ENCODE measurements around the gene TMC8. TPM values are rescaled to one million over a fixed set of nuclear protein-coding genes. Genes with fewer than 3 reads are reported as not detected.

The TMC8 gene
- total RNA-seq, 6 experiments from 2014 or later: not detected

DNA sequence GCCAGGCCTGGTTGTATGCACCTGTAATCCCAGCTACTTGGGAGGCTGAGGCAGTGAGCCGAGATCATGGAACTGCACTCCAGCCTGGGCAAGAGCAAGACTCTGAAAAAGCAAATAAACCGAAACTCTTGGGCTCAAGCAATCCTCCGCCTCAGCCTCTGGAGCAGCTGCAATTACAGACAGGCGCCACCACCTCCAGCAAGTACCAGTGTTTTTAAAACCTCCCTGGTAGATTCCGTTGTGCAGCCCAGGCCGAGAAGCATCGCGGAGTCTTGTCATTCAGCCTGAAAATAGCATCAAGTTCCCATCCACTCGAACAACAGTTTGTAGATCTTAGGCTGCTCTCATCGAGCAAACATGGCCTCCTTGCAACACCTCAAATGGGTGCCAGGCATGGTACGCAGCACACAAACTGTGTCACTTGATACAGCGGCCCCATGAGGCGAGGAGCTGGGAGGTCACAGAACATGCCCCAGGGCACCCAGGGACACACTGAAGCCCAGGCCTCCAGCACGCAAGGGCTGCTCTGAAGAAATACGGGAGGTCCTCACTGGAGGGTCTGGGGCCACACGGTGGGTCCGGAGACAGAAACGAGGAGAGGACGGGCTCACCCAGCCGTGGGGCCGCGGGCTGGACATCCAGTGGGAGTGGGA lies 20.1 kb upstream of the TMC8 start:
- no peak for DNase-seq
- Mint-ChIP-seq H3K9me3 (no peaks in the 10 kb centered on the region), H3K4me1 (ENCODE audit: low read depth) (peaks cover 17% of the 10 kb centered on the region), H3K4me3 (no peak overlapping the region), H3K27ac (no peak overlapping the region), H3K27me3 (ENCODE audit: insufficient read depth) (peaks cover 6% of the 10 kb centered on the region), H3K36me3 (ENCODE audit: low read depth) (no peaks in the 10 kb centered on the region)
- TF ChIP-seq, protein P1, sequence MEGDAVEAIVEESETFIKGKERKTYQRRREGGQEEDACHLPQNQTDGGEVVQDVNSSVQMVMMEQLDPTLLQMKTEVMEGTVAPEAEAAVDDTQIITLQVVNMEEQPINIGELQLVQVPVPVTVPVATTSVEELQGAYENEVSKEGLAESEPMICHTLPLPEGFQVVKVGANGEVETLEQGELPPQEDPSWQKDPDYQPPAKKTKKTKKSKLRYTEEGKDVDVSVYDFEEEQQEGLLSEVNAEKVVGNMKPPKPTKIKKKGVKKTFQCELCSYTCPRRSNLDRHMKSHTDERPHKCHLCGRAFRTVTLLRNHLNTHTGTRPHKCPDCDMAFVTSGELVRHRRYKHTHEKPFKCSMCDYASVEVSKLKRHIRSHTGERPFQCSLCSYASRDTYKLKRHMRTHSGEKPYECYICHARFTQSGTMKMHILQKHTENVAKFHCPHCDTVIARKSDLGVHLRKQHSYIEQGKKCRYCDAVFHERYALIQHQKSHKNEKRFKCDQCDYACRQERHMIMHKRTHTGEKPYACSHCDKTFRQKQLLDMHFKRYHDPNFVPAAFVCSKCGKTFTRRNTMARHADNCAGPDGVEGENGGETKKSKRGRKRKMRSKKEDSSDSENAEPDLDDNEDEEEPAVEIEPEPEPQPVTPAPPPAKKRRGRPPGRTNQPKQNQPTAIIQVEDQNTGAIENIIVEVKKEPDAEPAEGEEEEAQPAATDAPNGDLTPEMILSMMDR (IDR thresholded peaks at IDR 0.05): no peak

- DNase-seq: no peak
- no peak overlapping the region for H3K27ac Mint-ChIP-seq
Measured at GRCh38 chr17:78111016-78111726, 19.4 kb upstream of the TMC8 start.

GRCh38 chr17:78111727-78112517 lies 18.6 kb upstream of the TMC8 start:
- no peak for DNase-seq
- Mint-ChIP-seq H3K4me1 (ENCODE audit: low read depth) (peaks cover 17% of the 10 kb centered on the region), H3K27me3 (ENCODE audit: insufficient read depth) (peaks cover 6% of the 10 kb centered on the region), H3K27ac (no peak overlapping the region), H3K4me3 (no peak overlapping the region), H3K36me3 (ENCODE audit: low read depth) (no peaks in the 10 kb centered on the region), H3K9me3 (no peaks in the 10 kb centered on the region)
- TF ChIP-seq, protein P1 (IDR thresholded peaks at IDR 0.05): no peak

More at GRCh38 chr17:78111016-78111726, 19.4 kb upstream of the TMC8 start:
- Mint-ChIP-seq H3K4me3 (no peak overlapping the region), H3K27me3 (ENCODE audit: insufficient read depth) (peaks cover 6% of the 10 kb centered on the region), H3K4me1 (ENCODE audit: low read depth) (peaks cover 17% of the 10 kb centered on the region), H3K9me3 (no peaks in the 10 kb centered on the region), H3K36me3 (ENCODE audit: low read depth) (no peaks in the 10 kb centered on the region)
- TF ChIP-seq, protein P1 (IDR thresholded peaks at IDR 0.05): no peak

GRCh38 chr17:78112518-78113471 lies 17.8 kb upstream of the TMC8 start:
- TF ChIP-seq, protein P1 (IDR thresholded peaks at IDR 0.05): peak; percentile 100
- peaks cover 6% of the 10 kb centered on the region for H3K27me3 Mint-ChIP-seq (ENCODE audit: insufficient read depth)
- no peak overlapping the region for H3K4me3 Mint-ChIP-seq
- DNase-seq: peak; percentile 12
- H3K36me3 Mint-ChIP-seq (ENCODE audit: low read depth): no peaks in the 10 kb centered on the region
- H3K4me1 Mint-ChIP-seq (ENCODE audit: low read depth): peaks cover 11% of the 10 kb centered on the region
- H3K27ac Mint-ChIP-seq: no peak overlapping the region
- H3K9me3 Mint-ChIP-seq: no peaks in the 10 kb centered on the region

Measured in HFFc6 (cell line).